RWPE2 (cell line): Measurements from ENCODE around the gene CLPX.

Source experiments
- ATAC-seq: fragments of 200-7000 bp; cut with Tn5 transposase; 3 replicates; pipeline ENCODE4 v1.9.1; 2021; ENCODE audit warnings: low read depth
- DNase-seq: peaks from one replicate; pipeline ENCODE4 v3.0.0-alpha.2; 2020; ENCODE audit warnings: low spot score
- H3K27ac ChIP-seq: fragments of 450-650 bp; 2 replicates; pipeline ENCODE4 v1.5.1; 2017; ENCODE audit warnings: mild to moderate bottlenecking; ENCODE audit not compliant: poor library complexity, severe bottlenecking
- H3K27me3 ChIP-seq: fragments of 250-450 bp; sonication (Bioruptor Pico); 2 replicates; pipeline ENCODE4 v1.5.1; 2021; ENCODE audit warnings: mild to moderate bottlenecking, moderate library complexity; ENCODE audit not compliant: insufficient read depth, poor library complexity, severe bottlenecking
- H3K36me3 ChIP-seq: fragments of 250-450 bp; sonication (Bioruptor Pico); 2 replicates; pipeline ENCODE4 v1.5.1; 2020; ENCODE audit warnings: low read depth, mild to moderate bottlenecking, moderate library complexity
- H3K4me1 ChIP-seq: fragments of 250-450 bp; sonication (Bioruptor Pico); 2 replicates; pipeline ENCODE4 v1.5.1; 2021; ENCODE audit warnings: mild to moderate bottlenecking, moderate library complexity; ENCODE audit not compliant: insufficient read depth, poor library complexity, severe bottlenecking
- H3K4me3 ChIP-seq: fragments of 250-450 bp; sonication (Bioruptor Pico); 2 replicates; pipeline ENCODE4 v1.5.1; 2021; ENCODE audit warnings: mild to moderate bottlenecking, moderate library complexity; ENCODE audit not compliant: severe bottlenecking
- H3K9me3 ChIP-seq: fragments of 250-450 bp; sonication (Bioruptor Pico); 2 replicates; pipeline ENCODE4 v1.5.1; 2021; ENCODE audit warnings: mild to moderate bottlenecking, moderate library complexity; ENCODE audit not compliant: severe bottlenecking
- TF ChIP-seq, protein P1 (sequence below): fragments of 450-650 bp; IDR thresholded peaks from one replicate; pipeline ENCODE4 v1.5.1; 2017; ENCODE audit warnings: mild to moderate bottlenecking, moderate library complexity; ENCODE audit not compliant: poor library complexity, severe bottlenecking

Gene CLPX

DNA sequence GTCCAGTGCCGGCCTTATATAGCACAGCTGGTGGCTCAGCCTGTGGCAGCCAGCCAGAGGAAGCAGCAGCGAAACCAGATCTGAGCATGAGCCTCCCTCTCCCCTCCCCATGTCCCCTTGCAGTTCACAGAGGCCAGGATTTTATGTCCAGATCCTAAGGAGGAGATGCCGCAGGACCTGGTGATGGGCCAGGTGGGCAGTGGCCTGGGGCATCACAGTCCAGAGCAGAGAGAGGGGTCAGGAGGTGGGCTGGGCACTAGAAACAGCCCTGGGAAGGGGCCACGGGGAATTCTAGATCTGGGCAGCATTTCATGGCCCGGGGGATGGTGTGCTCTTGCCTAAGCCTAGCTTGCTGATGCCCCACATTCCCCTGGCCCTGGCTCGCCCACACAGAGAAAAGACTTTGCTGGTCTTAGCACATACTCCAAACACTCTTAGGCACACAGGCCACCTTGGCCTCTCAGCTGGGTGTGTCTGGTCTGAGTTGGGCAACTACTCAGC lies 26.4 kb upstream of the CLPX start:
- no peaks in the 10 kb centered on the region for H3K4me1 ChIP-seq
- TF ChIP-seq, protein P1, sequence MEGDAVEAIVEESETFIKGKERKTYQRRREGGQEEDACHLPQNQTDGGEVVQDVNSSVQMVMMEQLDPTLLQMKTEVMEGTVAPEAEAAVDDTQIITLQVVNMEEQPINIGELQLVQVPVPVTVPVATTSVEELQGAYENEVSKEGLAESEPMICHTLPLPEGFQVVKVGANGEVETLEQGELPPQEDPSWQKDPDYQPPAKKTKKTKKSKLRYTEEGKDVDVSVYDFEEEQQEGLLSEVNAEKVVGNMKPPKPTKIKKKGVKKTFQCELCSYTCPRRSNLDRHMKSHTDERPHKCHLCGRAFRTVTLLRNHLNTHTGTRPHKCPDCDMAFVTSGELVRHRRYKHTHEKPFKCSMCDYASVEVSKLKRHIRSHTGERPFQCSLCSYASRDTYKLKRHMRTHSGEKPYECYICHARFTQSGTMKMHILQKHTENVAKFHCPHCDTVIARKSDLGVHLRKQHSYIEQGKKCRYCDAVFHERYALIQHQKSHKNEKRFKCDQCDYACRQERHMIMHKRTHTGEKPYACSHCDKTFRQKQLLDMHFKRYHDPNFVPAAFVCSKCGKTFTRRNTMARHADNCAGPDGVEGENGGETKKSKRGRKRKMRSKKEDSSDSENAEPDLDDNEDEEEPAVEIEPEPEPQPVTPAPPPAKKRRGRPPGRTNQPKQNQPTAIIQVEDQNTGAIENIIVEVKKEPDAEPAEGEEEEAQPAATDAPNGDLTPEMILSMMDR = no peak
- ATAC-seq (peak; percentile 13; the same call in 2 of the 3 replicates), DNase-seq (no peak)
- H3K36me3 ChIP-seq = no peaks in the 10 kb centered on the region
- H3K27ac ChIP-seq = no peak overlapping the region
- H3K4me3 ChIP-seq = no peak overlapping the region
- H3K27me3 ChIP-seq = no peaks in the 10 kb centered on the region
- H3K9me3 ChIP-seq = no peaks in the 10 kb centered on the region

DNA sequence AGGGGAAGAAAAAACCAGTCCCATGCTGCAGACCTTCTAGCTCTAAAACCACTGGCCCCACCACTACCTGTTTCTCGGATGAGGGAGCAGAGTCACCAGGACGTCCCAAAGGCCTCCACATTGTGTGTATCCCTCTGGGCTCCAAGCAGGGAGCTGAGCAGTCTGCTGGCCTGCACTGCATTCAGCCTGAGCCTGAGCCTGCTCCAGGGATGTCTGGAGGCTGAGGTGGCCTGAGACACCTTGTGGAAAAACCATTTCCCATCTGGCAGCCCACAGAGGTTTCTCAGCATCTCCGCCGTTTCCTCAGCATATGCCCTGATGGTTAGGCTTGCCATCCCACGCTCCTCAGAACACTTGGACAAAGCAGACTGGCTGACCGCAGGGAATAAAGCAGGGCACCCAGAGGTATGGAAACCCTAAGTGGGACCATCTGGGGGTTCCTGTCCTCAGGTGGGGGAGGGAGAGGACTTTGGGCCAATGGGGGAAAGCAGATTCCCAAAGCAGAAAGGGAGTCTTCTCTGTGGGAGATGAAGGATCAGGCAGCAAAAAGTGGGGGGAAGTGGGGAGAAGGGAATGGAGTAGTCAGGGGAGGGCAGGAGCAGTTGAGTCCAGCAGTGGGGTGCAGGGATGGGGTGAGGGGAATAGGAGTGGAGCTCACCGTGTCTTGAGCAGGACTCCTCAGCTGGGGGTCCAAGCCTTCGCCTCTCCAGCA lies 25.8 kb upstream of the CLPX start, which contains the start of gene CILP:
Gene CILP (minus strand): TSS at position 704 of the 712 bp plus-strand sequence. CDS start 1,718 bp downstream, outside the sequence.
- Histone ChIP-seq H3K27me3 (no peaks in the 10 kb centered on the region), H3K36me3 (no peaks in the 10 kb centered on the region), H3K4me3 (no peak within 1 kb of the TSS), H3K4me1 (no peaks in the 10 kb centered on the region), H3K27ac (no peak within 1 kb of the TSS), H3K9me3 (no peaks in the 10 kb centered on the region)
- TF ChIP-seq, protein P1 = no peak
- ATAC-seq = no peak
- no peak for DNase-seq

- Histone ChIP-seq H3K36me3 (no peaks in the 10 kb centered on the region), H3K4me1 (no peaks in the 10 kb centered on the region), H3K27ac (no peak overlapping the region), H3K9me3 (no peaks in the 10 kb centered on the region), H3K4me3 (no peak overlapping the region), H3K27me3 (no peaks in the 10 kb centered on the region)
- ATAC-seq (no peak), DNase-seq (no peak)
- TF ChIP-seq, protein P1 = no peak
Measured at GRCh38 chr15:65209701-65210643, 24.8 kb upstream of the CLPX start.

DNA sequence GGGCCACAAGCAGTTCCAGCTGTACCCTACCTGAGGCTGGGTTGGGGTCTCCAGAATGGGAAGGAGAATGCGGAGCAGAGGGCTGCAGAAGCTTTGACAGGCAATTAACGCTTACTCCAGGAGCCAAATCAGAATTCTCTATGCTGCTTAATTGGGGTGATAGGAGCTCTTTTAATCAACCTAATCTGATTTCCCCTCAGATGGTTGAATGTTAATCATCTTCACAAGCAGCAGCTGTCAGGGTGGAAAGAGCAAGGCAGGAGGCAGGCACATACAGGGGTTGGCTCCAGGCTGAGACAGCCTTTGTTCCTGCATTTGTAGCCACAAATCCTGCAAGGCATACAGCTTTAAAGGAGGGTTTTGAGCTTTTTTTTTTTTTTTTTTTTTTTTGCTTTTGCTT lies 23.5 kb upstream of the CLPX start:
- Histone ChIP-seq H3K27ac (no peak overlapping the region), H3K4me1 (no peaks in the 10 kb centered on the region), H3K4me3 (no peak overlapping the region), H3K9me3 (no peaks in the 10 kb centered on the region), H3K36me3 (no peaks in the 10 kb centered on the region), H3K27me3 (no peaks in the 10 kb centered on the region)
- TF ChIP-seq, protein P1 = no peak
- ATAC-seq (no peak), DNase-seq (peak; percentile 24)
